Breast epithelium (tissue), 3 donors: ENCODE data around the gene B3GNT7.

Experiments used
- POLR2A ChIP-seq: fragments of 450-650 bp; IDR thresholded peaks from one replicate; pipeline ENCODE4 v1.6.1; 2016; ENCODE audit warnings: antibody characterized with exemption, mild to moderate bottlenecking, moderate library complexity
- TF ChIP-seq, protein P1 (sequence below), 3 donors: fragments of 450-650 bp; IDR thresholded peaks; one replicate each; pipeline ENCODE4 v1.5.1; 2016 to 2017; ENCODE audit warnings: antibody characterized with exemption in 3 of 3, mild to moderate bottlenecking in 3 of 3, moderate library complexity in 3 of 3

DNA sequence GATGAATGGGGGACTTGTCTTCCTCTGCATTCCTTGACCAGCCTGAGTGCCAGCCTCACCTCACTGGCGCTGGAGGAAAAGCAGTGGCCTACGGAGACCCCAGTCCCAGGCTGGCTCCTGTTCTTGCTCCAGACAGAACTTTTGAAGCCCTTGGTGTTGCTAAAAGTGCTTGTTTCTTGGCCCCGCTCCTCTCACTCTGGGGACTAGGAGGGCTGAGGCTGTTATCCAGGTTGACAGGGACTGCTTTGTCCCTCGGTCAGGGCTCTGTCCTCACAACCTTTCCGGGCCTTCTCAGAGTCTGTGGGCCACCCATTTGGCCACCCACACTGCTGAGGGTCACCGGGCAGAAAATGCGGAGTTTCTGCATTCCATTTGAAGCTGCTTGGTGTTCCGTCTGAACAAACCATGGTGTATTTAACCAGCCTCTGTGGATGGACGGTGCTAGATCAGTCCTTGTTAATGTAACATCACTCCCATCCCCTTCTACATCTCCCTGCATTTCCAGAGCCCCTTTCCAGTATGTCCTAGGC is 25.6 kb downstream of the B3GNT7 start:
- TF ChIP-seq POLR2A = no peak
- TF ChIP-seq, protein P1, sequence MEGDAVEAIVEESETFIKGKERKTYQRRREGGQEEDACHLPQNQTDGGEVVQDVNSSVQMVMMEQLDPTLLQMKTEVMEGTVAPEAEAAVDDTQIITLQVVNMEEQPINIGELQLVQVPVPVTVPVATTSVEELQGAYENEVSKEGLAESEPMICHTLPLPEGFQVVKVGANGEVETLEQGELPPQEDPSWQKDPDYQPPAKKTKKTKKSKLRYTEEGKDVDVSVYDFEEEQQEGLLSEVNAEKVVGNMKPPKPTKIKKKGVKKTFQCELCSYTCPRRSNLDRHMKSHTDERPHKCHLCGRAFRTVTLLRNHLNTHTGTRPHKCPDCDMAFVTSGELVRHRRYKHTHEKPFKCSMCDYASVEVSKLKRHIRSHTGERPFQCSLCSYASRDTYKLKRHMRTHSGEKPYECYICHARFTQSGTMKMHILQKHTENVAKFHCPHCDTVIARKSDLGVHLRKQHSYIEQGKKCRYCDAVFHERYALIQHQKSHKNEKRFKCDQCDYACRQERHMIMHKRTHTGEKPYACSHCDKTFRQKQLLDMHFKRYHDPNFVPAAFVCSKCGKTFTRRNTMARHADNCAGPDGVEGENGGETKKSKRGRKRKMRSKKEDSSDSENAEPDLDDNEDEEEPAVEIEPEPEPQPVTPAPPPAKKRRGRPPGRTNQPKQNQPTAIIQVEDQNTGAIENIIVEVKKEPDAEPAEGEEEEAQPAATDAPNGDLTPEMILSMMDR (IDR thresholded peaks at IDR 0.05) = no peak
